Measurements from ENCODE around the gene NRXN3. TPM values are rescaled to one million over a fixed set of nuclear protein-coding genes. Genes with fewer than 3 reads are reported as not detected.

The NRXN3 gene
- total RNA-seq, 2 donors from 2014 or later = 1.2 to 7.8 TPM

DNA sequence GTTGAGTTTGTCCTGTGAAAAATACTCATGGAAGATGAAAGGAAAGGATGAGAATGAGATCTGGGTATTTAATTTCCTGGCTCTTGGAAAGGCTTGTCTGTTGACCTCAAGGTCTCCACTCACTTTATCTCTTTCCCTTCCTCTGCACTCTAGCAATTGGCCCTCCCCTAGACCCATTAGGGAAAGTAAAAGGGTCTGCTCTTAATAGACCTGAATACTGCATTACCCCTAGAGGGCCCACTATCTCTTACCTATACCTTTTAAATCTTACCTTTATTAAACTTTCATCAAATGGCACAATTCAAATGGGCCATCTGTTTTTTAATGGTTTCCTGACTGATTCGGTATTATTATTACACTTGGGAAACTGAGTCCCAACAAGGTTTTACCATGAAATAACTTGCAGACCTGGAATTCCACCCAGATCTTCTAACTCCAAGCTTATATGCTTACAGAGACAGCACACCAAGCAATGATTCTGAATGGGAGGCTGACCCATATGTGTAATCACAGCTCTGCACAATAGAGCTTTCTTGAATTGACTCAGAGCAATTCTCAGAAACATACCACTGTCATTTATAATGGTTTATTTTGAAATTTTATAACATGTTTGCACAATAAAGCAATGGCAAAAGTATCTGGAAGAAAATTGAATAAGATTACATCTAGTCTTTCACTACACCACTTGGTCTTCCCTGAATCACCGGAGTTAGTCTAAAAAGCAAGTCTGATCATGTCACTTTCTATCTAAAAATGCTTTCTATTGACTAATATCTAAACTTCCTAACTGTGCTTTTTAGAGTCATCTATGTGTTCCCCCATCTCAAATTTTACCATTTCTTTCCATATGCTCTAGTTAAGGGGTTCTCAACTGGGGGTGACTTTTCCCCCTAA lies 618.5 kb downstream of the NRXN3 start:
- intact Hi-C loops (cut with DNase I) = no loop called here
- no peak for DNase-seq
- H3K27me3 ChIP-seq = no peaks in the 10 kb centered on the region
- no peak for TF ChIP-seq CTCF (IDR thresholded peaks at IDR 0.05)
- no peaks in the 10 kb centered on the region for H3K4me1 ChIP-seq
- no peaks in the 10 kb centered on the region for H3K36me3 ChIP-seq
- no peak overlapping the region for H3K4me3 ChIP-seq
- H3K9ac ChIP-seq (ENCODE audit: low read depth in 2 of 2, low read length in 2 of 2) = no peak overlapping the region
- no peaks in the 10 kb centered on the region for H3K9me3 ChIP-seq
- H3K27ac ChIP-seq = no peak overlapping the region

- no peaks in the 10 kb centered on the region for H3K9me3 ChIP-seq
These were observed 620.1 kb downstream of the NRXN3 start for GRCh38 chr14:78790271-78790670.

GRCh38 chr14:78798757-78799156 lies 628.6 kb downstream of the NRXN3 start:
- H3K9me3 ChIP-seq = no peaks in the 10 kb centered on the region
- no peak overlapping the region for H3K4me3 ChIP-seq
- H3K27ac ChIP-seq = no peak overlapping the region
- no peaks in the 10 kb centered on the region for H3K36me3 ChIP-seq
- H3K4me1 ChIP-seq = no peaks in the 10 kb centered on the region
- no peak overlapping the region for H3K9ac ChIP-seq (ENCODE audit: low read depth in 2 of 2, low read length in 2 of 2)
- intact Hi-C loops (cut with DNase I) = no loop called here
- no peaks in the 10 kb centered on the region for H3K27me3 ChIP-seq
- DNase-seq = no peak
- no peak for TF ChIP-seq CTCF (IDR thresholded peaks at IDR 0.05)

More at GRCh38 chr14:78790271-78790670, 620.1 kb downstream of the NRXN3 start:
- Histone ChIP-seq H3K27ac (no peak overlapping the region), H3K9ac (ENCODE audit: low read depth in 2 of 2, low read length in 2 of 2) (no peak overlapping the region), H3K4me3 (no peak overlapping the region), H3K4me1 (no peaks in the 10 kb centered on the region), H3K36me3 (no peaks in the 10 kb centered on the region), H3K27me3 (no peaks in the 10 kb centered on the region)
- TF ChIP-seq CTCF (IDR thresholded peaks at IDR 0.05) = no peak
- intact Hi-C loops (cut with DNase I) = no loop called here
- DNase-seq = no peak

DNA sequence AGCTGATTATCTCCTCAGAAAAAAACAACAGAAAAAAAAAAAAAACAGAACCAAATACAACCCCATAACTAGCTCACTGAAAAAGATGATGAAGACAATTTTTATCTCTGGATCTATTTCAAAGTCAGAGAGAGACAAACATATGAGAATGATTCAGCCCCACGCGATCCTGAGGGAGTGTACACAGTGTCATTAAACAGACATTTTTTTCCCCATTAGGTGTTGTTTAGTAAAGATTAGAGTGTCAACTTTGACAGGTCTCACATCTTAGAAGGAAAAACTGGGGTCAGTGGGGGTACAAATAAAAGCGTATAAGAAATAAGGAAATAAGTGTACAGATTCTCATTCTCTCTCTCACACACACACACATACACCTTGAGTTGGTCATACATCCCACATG lies 635.4 kb downstream of the NRXN3 start:
- H3K27ac ChIP-seq = no peak overlapping the region
- H3K36me3 ChIP-seq = no peaks in the 10 kb centered on the region
- no peak overlapping the region for H3K4me3 ChIP-seq
- H3K27me3 ChIP-seq = no peaks in the 10 kb centered on the region
- no peak for TF ChIP-seq CTCF (IDR thresholded peaks at IDR 0.05)
- intact Hi-C loops (cut with DNase I) = no loop called here
- no peak for DNase-seq
- H3K9me3 ChIP-seq = no peaks in the 10 kb centered on the region
- no peak overlapping the region for H3K9ac ChIP-seq (ENCODE audit: low read depth in 2 of 2, low read length in 2 of 2)
- H3K4me1 ChIP-seq = no peaks in the 10 kb centered on the region

DNA sequence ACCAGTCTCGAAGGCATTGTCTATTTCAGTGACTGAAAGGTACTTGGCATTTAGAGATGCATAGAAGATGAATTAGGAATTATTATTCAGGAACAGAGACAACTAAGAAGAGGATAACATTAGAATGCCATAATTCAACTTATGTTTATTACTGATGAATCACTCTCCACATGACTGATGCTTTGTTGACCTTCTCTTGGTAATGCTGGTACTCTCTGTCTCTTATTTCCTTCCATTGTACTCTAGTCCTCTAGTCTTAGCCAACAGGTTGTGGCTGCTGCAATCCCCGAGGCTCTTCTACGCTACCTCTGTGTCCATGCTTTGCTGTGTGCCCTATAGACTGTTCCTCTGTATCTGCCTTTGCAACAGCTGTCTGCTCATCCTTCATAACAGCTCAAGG lies 652.9 kb downstream of the NRXN3 start:
- DNase-seq = no peak
- no peaks in the 10 kb centered on the region for H3K27me3 ChIP-seq
- H3K9ac ChIP-seq (ENCODE audit: low read depth in 2 of 2, low read length in 2 of 2) = no peak overlapping the region
- H3K9me3 ChIP-seq = no peaks in the 10 kb centered on the region
- H3K4me3 ChIP-seq = no peak overlapping the region
- no peak for TF ChIP-seq CTCF (IDR thresholded peaks at IDR 0.05)
- no peak overlapping the region for H3K27ac ChIP-seq
- intact Hi-C loops (cut with DNase I) = no loop called here
- no peaks in the 10 kb centered on the region for H3K36me3 ChIP-seq
- no peaks in the 10 kb centered on the region for H3K4me1 ChIP-seq

Measured in colonic mucosa (tissue), 4 donors.